Endothelial cell of umbilical vein (primary cell): Measurements from ENCODE around the gene HMGA1. TPM values are rescaled to one million over a fixed set of nuclear protein-coding genes. Genes with fewer than 3 reads are reported as not detected.

ENCODE experiments used
- BruUV-seq: library from RNA; stranded (reverse); fragments of 400-500 nt; replicated peaks from 2 replicates; lab custom pipeline; 2021; lab: Mats Ljungman, UMichigan
- CTCF ChIA-PET: fragments of 300-600, 350-600 bp; sonication (Branson Sonifier 250); formaldehyde crosslinking; loops from one replicate; lab custom pipeline; 2021; ENCODE audit warnings: antibody characterized with exemption, inconsistent platforms; lab: Charles Lee
- POLR2A ChIA-PET: fragments of 300-600, 350-600 bp; sonication (Branson Sonifier 250); formaldehyde crosslinking; loops from one replicate; lab custom pipeline; 2021; ENCODE audit warnings: antibody characterized with exemption, inconsistent platforms; lab: Charles Lee
- DNase-seq: peaks from one replicate; pipeline ENCODE4 v3.0.0-alpha.2; 2011; ENCODE audit warnings: low read depth, low spot score
- FAIRE-seq: peaks from 2 replicates; lab custom pipeline; 2011; peaks lifted over from hg19 to GRCh38; lab: Jason Lieb, UNC
- H2AFZ ChIP-seq: 2 replicates; pipeline ENCODE4 v1.6.0; 2012; ENCODE audit warnings: low read depth, low read length, control low read depth, inconsistent platforms
- H3K27ac ChIP-seq: 2 replicates; pipeline ENCODE4 v1.5.1; 2011; ENCODE audit warnings: low read depth, mild to moderate bottlenecking, control low read depth, low read length, moderate library complexity; ENCODE audit not compliant: insufficient read depth
- H3K27me3 ChIP-seq, 2 experiments: 2 replicates each; pipeline versions ENCODE4 v1.6.0 to v1.6.1; 2011; ENCODE audit warnings: low read length in 2 of 2, mixed read lengths in 1 of 2; ENCODE audit not compliant: control insufficient read depth in 2 of 2, insufficient read depth in 2 of 2
- H3K36me3 ChIP-seq, 2 experiments: 2 replicates in 1 of 2; 3 replicates in 1 of 2; pipeline ENCODE4 v1.5.1; 2011; ENCODE audit warnings: low read length in 2 of 2, mild to moderate bottlenecking in 1 of 2, moderate library complexity in 1 of 2; ENCODE audit not compliant: control insufficient read depth in 2 of 2, insufficient read depth in 2 of 2; ENCODE audit errors: extremely low read depth in 1 of 2
- H3K4me1 ChIP-seq: 3 replicates; pipeline ENCODE4 v1.5.1; 2011; ENCODE audit warnings: mild to moderate bottlenecking, low read length; ENCODE audit not compliant: control insufficient read depth, insufficient read depth; ENCODE audit errors: extremely low read depth
- H3K4me2 ChIP-seq: 2 replicates; pipeline ENCODE4 v1.6.1; 2011; ENCODE audit warnings: low read length, control low read depth, mixed read lengths; ENCODE audit not compliant: insufficient read depth
- H3K4me3 ChIP-seq, 3 experiments: fragments of 200-600 bp in 1 of 3; sonication (generic), shearing (Covaris generic) in 1 of 3; replicated peaks in 1 of 3; 2 replicates each; pipeline ENCODE4 v1.5.1; 2011 to 2016; ENCODE audit warnings: control low read depth in 3 of 3, low read length in 3 of 3, mild to moderate bottlenecking in 2 of 3, inconsistent platforms in 1 of 3, low read depth in 1 of 3, moderate library complexity in 1 of 3; ENCODE audit not compliant: insufficient read depth in 1 of 3
- H3K79me2 ChIP-seq: 2 replicates; pipeline ENCODE4 v1.6.0; 2012; ENCODE audit warnings: low read length, inconsistent platforms; ENCODE audit not compliant: control insufficient read depth, insufficient read depth
- H3K9ac ChIP-seq: replicated peaks from 2 replicates; pipeline ENCODE3; 2011; ENCODE audit warnings: low read length, control low read depth; ENCODE audit not compliant: insufficient read depth; ENCODE audit errors: extremely low read depth
- H3K9me1 ChIP-seq: replicated peaks from 3 replicates; pipeline ENCODE4 v1.6.0; 2011; ENCODE audit warnings: mild to moderate bottlenecking, low read length; ENCODE audit not compliant: control insufficient read depth, insufficient read depth; ENCODE audit errors: extremely low read depth
- H3K9me3 ChIP-seq: replicated peaks from 2 replicates; pipeline ENCODE4 v1.5.1; 2012; ENCODE audit warnings: low read length, inconsistent platforms; ENCODE audit not compliant: control insufficient read depth, insufficient read depth
- H4K20me1 ChIP-seq: replicated peaks from 2 replicates; pipeline ENCODE3; 2011; ENCODE audit warnings: mild to moderate bottlenecking, low read length; ENCODE audit not compliant: control insufficient read depth, insufficient read depth; ENCODE audit errors: extremely low read depth
- CTCF ChIP-seq, 2 donors: IDR thresholded peaks; 1 replicate in 1 of 2; 2 replicates in 1 of 2; pipeline ENCODE4 v1.5.1; 2011; ENCODE audit warnings: low read length in 2 of 2, mild to moderate bottlenecking in 2 of 2, moderate library complexity in 2 of 2, control low read depth in 1 of 2, inconsistent platforms in 1 of 2, low read depth in 1 of 2; ENCODE audit not compliant: insufficient read depth in 1 of 2; ENCODE audit errors: extremely low read depth in 1 of 2
- EZH2 ChIP-seq: IDR thresholded peaks from 2 replicates; pipeline ENCODE4 v1.6.1; 2012; ENCODE audit warnings: borderline replicate concordance, low read depth, mild to moderate bottlenecking, moderate library complexity, low read length, inconsistent platforms; ENCODE audit not compliant: severe bottlenecking
- FOS ChIP-seq: IDR thresholded peaks from 2 replicates; pipeline ENCODE4 v1.6.1; 2011; ENCODE audit warnings: mild to moderate bottlenecking, low read length, moderate library complexity, borderline replicate concordance; ENCODE audit not compliant: insufficient read depth
- GATA2 ChIP-seq: IDR thresholded peaks from 2 replicates; pipeline ENCODE4 v1.7.0; 2011; ENCODE audit warnings: low read depth, mild to moderate bottlenecking, moderate library complexity, mixed read lengths, low read length; ENCODE audit not compliant: insufficient read length, insufficient read depth
- JUN ChIP-seq: IDR thresholded peaks from 2 replicates; pipeline ENCODE4 v1.6.1; 2011; ENCODE audit warnings: borderline replicate concordance, low read depth; ENCODE audit not compliant: insufficient read length, insufficient read depth
- MYC ChIP-seq: IDR thresholded peaks from one replicate; pipeline ENCODE4 v1.6.1; 2011; ENCODE audit warnings: mild to moderate bottlenecking, low read depth, low read length
- POLR2A ChIP-seq: IDR thresholded peaks from 2 replicates; pipeline ENCODE4 v1.6.1; 2012; ENCODE audit warnings: low read depth, mild to moderate bottlenecking, control low read depth, low read length
- POLR2AphosphoS5 ChIP-seq: IDR thresholded peaks from 2 replicates; pipeline ENCODE4 v1.6.1; 2012; ENCODE audit warnings: low read depth, mild to moderate bottlenecking, control low read depth, low read length, moderate library complexity; ENCODE audit not compliant: insufficient read depth
- dilution Hi-C: fragments of 300-500 bp; cut with MboI; formaldehyde crosslinking; loops from one replicate; pipeline ENCODE4 v1.15.0; 2019; ENCODE audit warnings: low sequenced_read_pairs; ENCODE audit not compliant: extremely low pct_ligation_motif_present
- intact Hi-C: fragments of 100-400 bp; cut with micrococcal nuclease; formaldehyde crosslinking; loops from one replicate; pipeline ENCODE4 v1.10.0; 2022
- polyA plus RNA-seq, 4 experiments: library from polyadenylated mRNA; depleted of rRNA in 3 of 4; stranded (reverse) in 3 of 4; unstranded in 1 of 4; fragments of >200 nt; gene quantifications; 2 replicates each; pipeline versions ENCODE4 v1.2.1 to v1.2.3, GENCODE V29; 2011 to 2012; ENCODE audit warnings: missing spikeins in 1 of 4
- total RNA-seq: library from RNA; stranded (reverse); gene quantifications from 2 replicates; pipeline ENCODE4 v1.2.3, GENCODE V29; 2021
- TF ChIP-seq, protein P1 (sequence below): IDR thresholded peaks from 2 replicates; pipeline ENCODE4 v1.6.1; 2011; ENCODE audit not compliant: insufficient read depth, insufficient read length

Gene HMGA1
- total and polyA plus RNA-seq, 2 donors (not counting 3 experiments of a cell fraction or from before 2014, with no cell fraction given): 425 to 1,108 TPM

DNA sequence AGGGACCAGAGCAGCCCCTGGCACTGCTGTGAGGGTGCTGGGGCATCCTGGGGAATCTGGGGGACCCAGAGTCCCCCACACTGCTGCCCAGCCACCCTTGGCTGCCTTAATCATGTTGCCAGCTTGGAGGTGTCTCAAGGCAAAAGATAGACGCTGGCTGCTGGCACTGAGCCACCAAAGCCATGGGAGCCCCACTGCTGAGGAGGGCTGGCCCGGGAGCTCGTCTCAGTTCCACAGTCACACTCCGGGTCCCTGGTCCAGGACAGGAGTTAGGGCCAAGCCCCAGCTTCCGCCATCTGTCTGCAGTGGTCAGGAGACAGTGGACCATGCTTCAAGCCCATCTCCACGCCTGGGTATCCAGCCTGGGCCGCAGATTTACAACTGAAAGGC lies 41.0 kb upstream of the HMGA1 start:
- intact Hi-C loops (loop anchor here (1.0 to 2.0 kb wide), 7 partner anchors 31 to 414 kb away; partner anchors contain the start of genes HMGA1, NUDT3 and SMIM29), dilution Hi-C loops (no loop called here)
- Histone ChIP-seq H4K20me1 (no peaks in the 10 kb centered on the region), H3K79me2 (no peaks in the 10 kb centered on the region), H3K9me1 (no peaks in the 10 kb centered on the region), H3K36me3 (no peaks in the 10 kb centered on the region), H3K4me3 (no peak overlapping the region), H3K9me3 (no peaks in the 10 kb centered on the region), H3K27ac (no peak overlapping the region), H3K27me3 (no peaks in the 10 kb centered on the region), H3K4me1 (peaks cover 9% of the 10 kb centered on the region), H3K9ac (no peak overlapping the region), H2AFZ (peak overlapping the region; percentile 90), H3K4me2 (no peak overlapping the region)
- DNase-seq (no peak), FAIRE-seq (no peak)
- POLR2A ChIA-PET: interaction anchor here (1.4 to 1.8 kb wide), 4 partner anchors 53 to 230 kb away, joined by 4 to 6 read pairs (median 4); partner anchors contain the start of genes RPS10 and SMIM29
- no TSS peak for BruUV-seq
- CTCF ChIA-PET: interaction anchor here (0.6 to 7.2 kb wide), 39 partner anchors 8 to 944 kb away, joined by 3 to 189 read pairs (median 4); partner anchors contain the start of genes HMGA1, NUDT3, RPS10 and SMIM29
- TF ChIP-seq JUN (no peak), EZH2 (no peak)

- no TSS peak for BruUV-seq
- dilution Hi-C loops: no loop called here
Measured at GRCh38 chr6:34196116-34196832, 40.4 kb upstream of the HMGA1 start.

More at GRCh38 chr6:34196116-34196832, 40.4 kb upstream of the HMGA1 start:
- TF ChIP-seq MYC: peak; percentile 38
- TF ChIP-seq JUN: no peak
- TF ChIP-seq POLR2A: no peak
- no peak for TF ChIP-seq EZH2
- TF ChIP-seq, protein P1, sequence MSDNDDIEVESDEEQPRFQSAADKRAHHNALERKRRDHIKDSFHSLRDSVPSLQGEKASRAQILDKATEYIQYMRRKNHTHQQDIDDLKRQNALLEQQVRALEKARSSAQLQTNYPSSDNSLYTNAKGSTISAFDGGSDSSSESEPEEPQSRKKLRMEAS: no peak
- TF ChIP-seq FOS: no peak
- peak; percentile 49 for TF ChIP-seq POLR2AphosphoS5
- peak; percentile 96 to 98 for TF ChIP-seq CTCF (IDR thresholded peaks at IDR 0.05; ENCODE audit: extremely low read depth in 1 of 2, insufficient read depth in 1 of 2, low read depth in 1 of 2, low read length in 2 of 2)
- TF ChIP-seq GATA2: no peak
- intact Hi-C loops: loop anchor here (1.0 to 2.0 kb wide), 7 partner anchors 31 to 413 kb away; partner anchors contain the start of genes HMGA1, NUDT3 and SMIM29
- no peaks in the 10 kb centered on the region for H3K27me3 ChIP-seq
- FAIRE-seq (no peak), DNase-seq (peak; percentile 70)
- no peaks in the 10 kb centered on the region for H3K79me2 ChIP-seq
- H3K9me1 ChIP-seq: no peaks in the 10 kb centered on the region
- CTCF ChIA-PET: interaction anchor here (0.6 to 7.2 kb wide), 40 partner anchors 8 to 944 kb away, joined by 3 to 189 read pairs (median 4); partner anchors contain the start of genes HMGA1, NUDT3, RPS10 and SMIM29
- H3K27ac ChIP-seq: no peak overlapping the region
- H3K36me3 ChIP-seq: no peaks in the 10 kb centered on the region
- peak overlapping the region; percentile 62 for H3K4me2 ChIP-seq
- no peaks in the 10 kb centered on the region for H3K9me3 ChIP-seq
- POLR2A ChIA-PET: interaction anchor here (1.4 to 1.8 kb wide), 4 partner anchors 53 to 230 kb away, joined by 4 to 6 read pairs (median 4); partner anchors contain the start of genes RPS10 and SMIM29
- H4K20me1 ChIP-seq: no peaks in the 10 kb centered on the region
- H3K4me3 ChIP-seq: peak overlapping the region in 2 of 3 experiments; percentile 16 to 26
- no peak overlapping the region for H3K9ac ChIP-seq
- H2AFZ ChIP-seq: peak overlapping the region; percentile 90
- peaks cover 9% of the 10 kb centered on the region for H3K4me1 ChIP-seq
